H1 (cell line): ENCODE data around the gene FBXO17. TPM values are rescaled to one million over a fixed set of nuclear protein-coding genes. Genes with fewer than 3 reads are reported as not detected.
A peak's percentile ranks its signal among the peaks of the same experiment; 100 is the strongest.

Source experiments
- CTCF ChIA-PET: fragments of 300-600 bp; sonication (Branson Sonifier 250); formaldehyde crosslinking; loops from one replicate; lab custom pipeline; 2021; ENCODE audit not compliant: partially characterized antibody; lab: Charles Lee
- POLR2A ChIA-PET: fragments of 300-600 bp; sonication (Branson Sonifier 250); formaldehyde crosslinking; loops from one replicate; lab custom pipeline; 2021; ENCODE audit warnings: inconsistent platforms; ENCODE audit not compliant: partially characterized antibody; lab: Charles Lee
- DNase-seq, 2 experiments: peaks; one replicate each; pipeline versions ENCODE4 v3.0.0 to v3.0.0-alpha.2; 2010 to 2022; ENCODE audit warnings: low spot score in 2 of 2, low read depth in 1 of 2, mixed read lengths in 1 of 2
- FAIRE-seq: peaks from 2 replicates; lab custom pipeline; 2011; peaks lifted over from hg19 to GRCh38; lab: Jason Lieb, UNC
- H2AFZ ChIP-seq: 2 replicates; pipeline ENCODE4 v1.8.1; 2012; ENCODE audit warnings: low read length, inconsistent platforms
- H2AK5ac ChIP-seq: 2 replicates; pipeline ENCODE4 v1.6.1; 2013; ENCODE audit warnings: low read depth, low read length
- H2BK120ac ChIP-seq: replicated peaks from 2 replicates; pipeline ENCODE3; 2013; ENCODE audit warnings: low read depth, low read length, inconsistent platforms
- H2BK12ac ChIP-seq: 2 replicates; pipeline ENCODE4 v1.6.1; 2013; ENCODE audit warnings: low read depth, low read length
- H2BK15ac ChIP-seq: 2 replicates; pipeline ENCODE4 v1.6.1; 2013; ENCODE audit warnings: low read length
- H2BK20ac ChIP-seq: 2 replicates; pipeline ENCODE4 v1.6.1; 2013; ENCODE audit warnings: low read length
- H2BK5ac ChIP-seq: 2 replicates; pipeline ENCODE4 v1.6.1; 2013; ENCODE audit warnings: low read depth, low read length
- H3K14ac ChIP-seq: 2 replicates; pipeline ENCODE4 v1.6.1; 2013; ENCODE audit warnings: inconsistent platforms; ENCODE audit not compliant: insufficient read length
- H3K18ac ChIP-seq: 2 replicates; pipeline ENCODE4 v1.6.1; 2013; ENCODE audit warnings: low read length; ENCODE audit errors: extremely low read depth
- H3K23ac ChIP-seq: 2 replicates; pipeline ENCODE4 v1.6.1; 2013; ENCODE audit warnings: inconsistent platforms; ENCODE audit not compliant: insufficient read length
- H3K23me2 ChIP-seq: 2 replicates; pipeline ENCODE4 v1.6.1; 2013; ENCODE audit warnings: low read depth, low read length
- H3K27ac ChIP-seq: 2 replicates; pipeline ENCODE4 v1.6.1; 2011; ENCODE audit warnings: low read depth, low read length, inconsistent platforms
- H3K27me3 ChIP-seq, 4 experiments: replicated peaks in 1 of 4; 1 replicate in 1 of 4; 2 replicates in 3 of 4; pipeline versions ENCODE4 v1.6.1 to v1.8.1; 2011 to 2013; ENCODE audit warnings: low read length in 3 of 4, mild to moderate bottlenecking in 3 of 4, inconsistent platforms in 2 of 4, mixed read lengths in 2 of 4, moderate library complexity in 1 of 4; ENCODE audit not compliant: control insufficient read depth in 3 of 4, insufficient read depth in 3 of 4; ENCODE audit errors: extremely low read depth in 1 of 4
- H3K36me3 ChIP-seq, 4 experiments: 2 replicates each; pipeline versions ENCODE4 v1.6.1 to v1.8.1; 2011 to 2013; ENCODE audit warnings: mild to moderate bottlenecking in 4 of 4, low read length in 3 of 4, moderate library complexity in 2 of 4, control low read depth in 1 of 4, inconsistent platforms in 1 of 4; ENCODE audit not compliant: insufficient read depth in 4 of 4, control insufficient read depth in 2 of 4
- H3K4ac ChIP-seq: replicated peaks from 2 replicates; pipeline ENCODE3; 2013; ENCODE audit warnings: low read length, low read depth, mixed read lengths, inconsistent platforms; ENCODE audit not compliant: insufficient read length
- H3K4me1 ChIP-seq, 4 experiments: replicated peaks in 1 of 4; 1 replicate in 1 of 4; 2 replicates in 3 of 4; pipeline versions ENCODE4 v1.6.1 to v1.8.1; 2011 to 2013; ENCODE audit warnings: low read length in 3 of 4, inconsistent platforms in 2 of 4, mixed read lengths in 1 of 4; ENCODE audit not compliant: insufficient read depth in 4 of 4, control insufficient read depth in 3 of 4
- H3K4me2 ChIP-seq, 2 experiments: 2 replicates each; pipeline versions ENCODE4 v1.6.1 to v1.8.1; 2011 to 2013; ENCODE audit warnings: low read depth in 2 of 2, low read length in 2 of 2, control low read depth in 1 of 2, inconsistent platforms in 1 of 2, mild to moderate bottlenecking in 1 of 2; ENCODE audit not compliant: insufficient read depth in 1 of 2
- H3K4me3 ChIP-seq, 4 experiments: fragments of 200-600, 300-600 bp in 1 of 4; sonication (generic), shearing (Covaris generic), sonication (Bioruptor Twin) in 1 of 4; 2 replicates each; pipeline versions ENCODE4 v1.5.1 to v1.8.1; 2011 to 2016; ENCODE audit warnings: low read length in 4 of 4, low read depth in 3 of 4, control low read depth in 2 of 4, inconsistent platforms in 2 of 4, mild to moderate bottlenecking in 2 of 4, mixed read lengths in 1 of 4, moderate library complexity in 1 of 4; ENCODE audit not compliant: insufficient read depth in 2 of 4; ENCODE audit errors: extremely low read depth in 1 of 4
- H3K56ac ChIP-seq: replicated peaks from 2 replicates; pipeline ENCODE3; 2013; ENCODE audit warnings: low read depth, mild to moderate bottlenecking, mixed read lengths, low read length, inconsistent platforms; ENCODE audit not compliant: insufficient read length
- H3K79me1 ChIP-seq: 2 replicates; pipeline ENCODE4 v1.6.1; 2013; ENCODE audit warnings: low read depth, low read length, control low read depth
- H3K79me2 ChIP-seq, 2 experiments: 2 replicates each; pipeline versions ENCODE4 v1.6.1 to v1.8.1; 2012 to 2013; ENCODE audit warnings: low read length in 2 of 2, mild to moderate bottlenecking in 2 of 2, inconsistent platforms in 1 of 2; ENCODE audit not compliant: insufficient read depth in 2 of 2, control insufficient read depth in 1 of 2
- H3K9ac ChIP-seq, 4 experiments: replicated peaks in 1 of 4; 1 replicate in 1 of 4; 2 replicates in 3 of 4; pipeline versions ENCODE4 v1.6.1 to v1.8.1; 2011 to 2013; ENCODE audit warnings: low read depth in 3 of 4, low read length in 3 of 4, control low read depth in 2 of 4, mild to moderate bottlenecking in 2 of 4, moderate library complexity in 2 of 4, inconsistent platforms in 1 of 4; ENCODE audit errors: extremely low read depth in 1 of 4
- H3K9me3 ChIP-seq, 2 experiments: 2 replicates each; pipeline versions ENCODE4 v1.6.1 to v1.8.1; 2012 to 2013; ENCODE audit warnings: mild to moderate bottlenecking in 2 of 2, moderate library complexity in 2 of 2, control low read depth in 1 of 2, inconsistent platforms in 1 of 2, low read depth in 1 of 2, low read length in 1 of 2, mixed read lengths in 1 of 2; ENCODE audit not compliant: insufficient read depth in 2 of 2
- H4K20me1 ChIP-seq, 2 experiments: replicated peaks in 1 of 2; 2 replicates each; pipeline versions ENCODE3 to v1.8.1; 2011 to 2013; ENCODE audit warnings: inconsistent platforms in 2 of 2, low read length in 2 of 2, mild to moderate bottlenecking in 1 of 2; ENCODE audit not compliant: insufficient read depth in 2 of 2, control insufficient read depth in 1 of 2
- H4K5ac ChIP-seq: 2 replicates; pipeline ENCODE4 v1.6.1; 2013; ENCODE audit warnings: low read length, low read depth, mixed read lengths, inconsistent platforms; ENCODE audit not compliant: insufficient read length
- H4K8ac ChIP-seq: 2 replicates; pipeline ENCODE4 v1.8.0; 2013; ENCODE audit warnings: mild to moderate bottlenecking, moderate library complexity, low read length, inconsistent platforms; ENCODE audit not compliant: insufficient read depth; ENCODE audit errors: extremely low read depth
- H4K91ac ChIP-seq: replicated peaks from 2 replicates; pipeline ENCODE3; 2013; ENCODE audit warnings: low read length, mixed read lengths, inconsistent platforms; ENCODE audit not compliant: insufficient read length
- SIN3A ChIP-seq, 2 experiments: IDR thresholded peaks in 1 of 2; conservative IDR thresholded peaks in 1 of 2; 2 replicates each; pipeline ENCODE4 v1.6.1; 2011 to 2012; ENCODE audit warnings: low read length in 2 of 2, improper control_type of control experiment in 1 of 2, low read depth in 1 of 2, mild to moderate bottlenecking in 1 of 2
- WGBS, 2 experiments: shearing (Covaris generic) in 1 of 2; methylation state at CpG; one replicate each; pipeline versions ENCODE4 v1.1.6 to v1.1.7; 2013 to 2015; ENCODE audit warnings: low lambda C conversion rate in 2 of 2, mixed read lengths in 2 of 2, inconsistent platforms in 1 of 2, low coverage in 1 of 2, missing lambda C conversion rate in 1 of 2; ENCODE audit not compliant: insufficient replicate concordance in 2 of 2, insufficient coverage in 1 of 2, insufficient read length in 1 of 2; ENCODE audit errors: extremely low coverage in 1 of 2, missing lambda C conversion rate in 1 of 2; 5-methylcytosine and 5-hydroxymethylcytosine counted together
- long read RNA-seq, 2 experiments: library from RNA in 1 of 2; library from capped mRNA in 1 of 2; stranded (forward); transcript quantifications; one replicate each; pipeline ENCODE4 v2.0.0, GENCODE V29; 2021; ENCODE audit warnings: inconsistent platforms in 1 of 2
- polyA minus RNA-seq, 3 experiments: library from RNA; depleted of rRNA, polyadenylated mRNA; stranded (reverse); fragments of >200 nt; gene quantifications; 1 replicate in 2 of 3; 2 replicates in 1 of 3; pipeline ENCODE4 v1.2.3, GENCODE V29; 2011
- polyA plus RNA-seq, 7 experiments: library from polyadenylated mRNA; depleted of rRNA in 3 of 7; stranded (reverse) in 5 of 7; unstranded in 2 of 7; fragments of >200 nt in 5 of 7; fragments of 200-250 nt in 2 of 7; gene quantifications; 1 replicate in 5 of 7; 2 replicates in 1 of 7; 4 replicates in 1 of 7; pipeline versions ENCODE4 v1.2.1 to v1.2.3, GENCODE V29; 2011 to 2013; ENCODE audit warnings: missing spikeins in 2 of 7, mixed read lengths in 2 of 7
- total RNA-seq: library from RNA; stranded (reverse); fragmentation: NEBNext Ultra II Directional; extraction: Animal tissue kit (Norgen Biotek cat#: 25700); gene quantifications from 2 replicates; pipeline ENCODE4 v1.2.1, GENCODE V29; 2021
- TF ChIP-seq, protein P1 (sequence below): IDR thresholded peaks from 2 replicates; pipeline ENCODE4 v1.6.1; 2012; ENCODE audit warnings: inconsistent platforms

FBXO17 gene, protein sequence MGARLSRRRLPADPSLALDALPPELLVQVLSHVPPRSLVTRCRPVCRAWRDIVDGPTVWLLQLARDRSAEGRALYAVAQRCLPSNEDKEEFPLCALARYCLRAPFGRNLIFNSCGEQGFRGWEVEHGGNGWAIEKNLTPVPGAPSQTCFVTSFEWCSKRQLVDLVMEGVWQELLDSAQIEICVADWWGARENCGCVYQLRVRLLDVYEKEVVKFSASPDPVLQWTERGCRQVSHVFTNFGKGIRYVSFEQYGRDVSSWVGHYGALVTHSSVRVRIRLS
- 14.5 and 15.3 TPM in 2 replicates for total RNA-seq
- 11.7 and 19.9 TPM in 2 replicates for polyA plus RNA-seq (2011; rRNA removed)
- 16.3 TPM for polyA plus RNA-seq (2011; cell fraction: cytosol; rRNA removed)
- 30.1 TPM for polyA plus RNA-seq (2011; cell fraction: nucleus; rRNA removed)
- 17.3 to 21.5 TPM (median 19.9 TPM) in 4 replicates for polyA plus RNA-seq (2012, experiment 1 of 2)
- polyA plus RNA-seq (2012, experiment 2 of 2) = 15.3 TPM
- polyA plus RNA-seq (2013, experiment 1 of 2) = 15.8 TPM
- polyA plus RNA-seq (2013, experiment 2 of 2) = 14.9 TPM
- 3.7 and 7.2 TPM in 2 replicates for polyA minus RNA-seq (2011; rRNA and poly(A)+ RNA removed)
- polyA minus RNA-seq (2011; cell fraction: cytosol; rRNA and poly(A)+ RNA removed) = 7.4 TPM
- 14.4 TPM for polyA minus RNA-seq (2011; cell fraction: nucleus; rRNA and poly(A)+ RNA removed)
- long read RNA-seq, experiment 1, partial matches to known transcripts = 10 of 21 reads
- long read RNA-seq, experiment 1, other reads (novel, unspliced or antisense) = 5 of 21 reads
- long read RNA-seq, experiment 2, partial matches to known transcripts = 0 of 6 reads
- long read RNA-seq, experiment 2, other reads (novel, unspliced or antisense) = 3 of 6 reads

DNA sequence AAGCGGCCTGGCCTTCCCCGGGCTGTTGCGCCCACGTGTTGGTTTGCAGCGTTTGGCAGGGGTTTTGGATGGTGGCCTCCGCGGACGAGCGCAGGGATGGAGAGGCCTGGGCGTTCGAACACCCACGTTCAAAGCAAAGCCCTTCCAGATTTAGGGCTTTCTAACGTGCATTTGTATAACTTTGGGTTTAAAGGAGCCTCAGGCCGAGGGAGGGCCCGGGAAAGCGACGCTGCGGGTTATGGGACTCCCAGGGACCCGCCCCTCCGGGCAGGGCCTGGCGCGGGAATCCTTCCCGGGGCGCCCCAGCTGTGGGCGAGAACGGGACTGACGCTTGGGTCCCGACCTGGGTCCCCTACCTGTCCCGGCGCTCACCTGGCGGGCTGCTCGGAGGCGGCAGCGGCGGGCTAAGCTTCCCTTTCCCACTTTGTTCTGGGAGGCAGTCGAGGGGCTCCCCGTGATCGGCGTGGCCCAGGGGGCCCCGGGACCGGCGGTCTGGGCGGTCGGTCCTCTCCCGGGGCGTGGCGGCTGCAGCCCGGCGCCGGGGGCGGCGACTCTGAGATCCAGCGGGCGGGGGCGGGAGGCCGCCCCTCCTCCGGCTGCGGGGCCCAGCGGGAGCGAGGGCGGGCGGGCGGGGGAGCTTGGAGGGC lies at the start of gene FBXO17:
FBXO17 (minus strand) TSS at position 529 of the 647 bp plus-strand sequence. CDS start 25,423 bp downstream, outside the sequence.
- no peaks in the 10 kb centered on the region for H3K79me1 ChIP-seq
- H3K4me1 ChIP-seq = peaks cover 0 to 7% (median 3%) of the 10 kb centered on the region in 4 experiments; a peak in 3 of 7 replicates
- H3K56ac ChIP-seq = peak within 1 kb of the TSS; percentile 10
- H3K4me2 ChIP-seq = peak within 1 kb of the TSS; percentile 80 to 88
- no peak within 1 kb of the TSS for H3K14ac ChIP-seq
- peak within 1 kb of the TSS; percentile 90 for H2BK5ac ChIP-seq
- H3K4ac ChIP-seq = no peak within 1 kb of the TSS
- H3K4me3 ChIP-seq = peak within 1 kb of the TSS; percentile 48 to 82 (median 74)
- H3K23me2 ChIP-seq = peaks cover 6% of the 10 kb centered on the region; the same call in 1 of the 2 replicates
- 0 out of 7 replicates have a peak, but pooled peaks cover 0 to 3% (median 0%) of the 10 kb centered on the region in 4 experiments for H3K27me3 ChIP-seq
- peak within 1 kb of the TSS; percentile 94 for H3K18ac ChIP-seq
- H2BK120ac ChIP-seq = no peak within 1 kb of the TSS
- H4K20me1 ChIP-seq = no peaks in the 10 kb centered on the region
- peak within 1 kb of the TSS; percentile 5 for H4K91ac ChIP-seq
- H4K5ac ChIP-seq = peak within 1 kb of the TSS; percentile 85
- no peak within 1 kb of the TSS for H2AK5ac ChIP-seq
- no peaks in the 10 kb centered on the region for H3K9me3 ChIP-seq
- CTCF ChIA-PET = interaction anchor here (1.0 to 4.1 kb wide), 14 partner anchors 14 to 88 kb away, joined by 3 to 32 read pairs (median 8); no protein-coding TSS in a partner anchor
- peak within 1 kb of the TSS; percentile 54 for H4K8ac ChIP-seq
- H2BK15ac ChIP-seq = peak within 1 kb of the TSS; percentile 61; the same call in 1 of the 2 replicates
- no peak within 1 kb of the TSS for H2BK20ac ChIP-seq
- H3K79me2 ChIP-seq = peaks cover 0 to 4% of the 10 kb centered on the region in 2 experiments; a peak in 1 of 4 replicates
- H2BK12ac ChIP-seq = peak within 1 kb of the TSS; percentile 98
- H3K36me3 ChIP-seq = peaks cover 0 to 3% (median 0%) of the 10 kb centered on the region in 4 experiments; a peak in 2 of 8 replicates
- FAIRE-seq = no peak
- whole genome bisulfite sequencing, 2 experiments = 2% methylated on average over 41 of the region's 63 CpGs; no CpG with 5 or more reads in 1 of the 2 experiments
- H3K23ac ChIP-seq = no peak within 1 kb of the TSS
- peak within 1 kb of the TSS; percentile 67; the same call in 1 of the 2 replicates for H2AFZ ChIP-seq
- H3K9ac ChIP-seq = peak within 1 kb of the TSS; percentile 49 to 62 (median 58)
- H3K27ac ChIP-seq = peak within 1 kb of the TSS; percentile 12; the same call in 1 of the 2 replicates
- POLR2A ChIA-PET = interaction anchor here (0.7 to 2.1 kb wide), 8 partner anchors 10 to 150 kb away, joined by 3 to 11 read pairs (median 4); partner anchors contain the start of genes FBXO27, NFKBIB and PAK4
- peak in 1 of 2 experiments; percentile 84 for DNase-seq
- TF ChIP-seq SIN3A (conservative IDR thresholded peaks at IDR 0.05 in 1 of 2, IDR thresholded peaks at IDR 0.05 in 1 of 2; ENCODE audit: low read depth in 1 of 2, low read length in 2 of 2) = peak; percentile 44 to 72; a peak in 1 of 4 replicates
- TF ChIP-seq, protein P1, sequence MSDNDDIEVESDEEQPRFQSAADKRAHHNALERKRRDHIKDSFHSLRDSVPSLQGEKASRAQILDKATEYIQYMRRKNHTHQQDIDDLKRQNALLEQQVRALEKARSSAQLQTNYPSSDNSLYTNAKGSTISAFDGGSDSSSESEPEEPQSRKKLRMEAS = peak; percentile 97
